ENCODE data around the gene MIDN.
"Not testable (repeated sequence)": the region's sequence is repeated elsewhere in the genome, so short reads cannot be mapped to it uniquely, and the experiment has no call there.

MIDN gene

GRCh38 chr19:1302533-1303239, 54.3 kb downstream of the MIDN start:
- TF ChIP-seq, protein P1, sequence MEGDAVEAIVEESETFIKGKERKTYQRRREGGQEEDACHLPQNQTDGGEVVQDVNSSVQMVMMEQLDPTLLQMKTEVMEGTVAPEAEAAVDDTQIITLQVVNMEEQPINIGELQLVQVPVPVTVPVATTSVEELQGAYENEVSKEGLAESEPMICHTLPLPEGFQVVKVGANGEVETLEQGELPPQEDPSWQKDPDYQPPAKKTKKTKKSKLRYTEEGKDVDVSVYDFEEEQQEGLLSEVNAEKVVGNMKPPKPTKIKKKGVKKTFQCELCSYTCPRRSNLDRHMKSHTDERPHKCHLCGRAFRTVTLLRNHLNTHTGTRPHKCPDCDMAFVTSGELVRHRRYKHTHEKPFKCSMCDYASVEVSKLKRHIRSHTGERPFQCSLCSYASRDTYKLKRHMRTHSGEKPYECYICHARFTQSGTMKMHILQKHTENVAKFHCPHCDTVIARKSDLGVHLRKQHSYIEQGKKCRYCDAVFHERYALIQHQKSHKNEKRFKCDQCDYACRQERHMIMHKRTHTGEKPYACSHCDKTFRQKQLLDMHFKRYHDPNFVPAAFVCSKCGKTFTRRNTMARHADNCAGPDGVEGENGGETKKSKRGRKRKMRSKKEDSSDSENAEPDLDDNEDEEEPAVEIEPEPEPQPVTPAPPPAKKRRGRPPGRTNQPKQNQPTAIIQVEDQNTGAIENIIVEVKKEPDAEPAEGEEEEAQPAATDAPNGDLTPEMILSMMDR (IDR thresholded peaks at IDR 0.05; ENCODE audit: low read depth, low read length), result no peak
- no peak overlapping the region for H3K4me3 ChIP-seq (ENCODE audit: low read depth, low read length)

DNA sequence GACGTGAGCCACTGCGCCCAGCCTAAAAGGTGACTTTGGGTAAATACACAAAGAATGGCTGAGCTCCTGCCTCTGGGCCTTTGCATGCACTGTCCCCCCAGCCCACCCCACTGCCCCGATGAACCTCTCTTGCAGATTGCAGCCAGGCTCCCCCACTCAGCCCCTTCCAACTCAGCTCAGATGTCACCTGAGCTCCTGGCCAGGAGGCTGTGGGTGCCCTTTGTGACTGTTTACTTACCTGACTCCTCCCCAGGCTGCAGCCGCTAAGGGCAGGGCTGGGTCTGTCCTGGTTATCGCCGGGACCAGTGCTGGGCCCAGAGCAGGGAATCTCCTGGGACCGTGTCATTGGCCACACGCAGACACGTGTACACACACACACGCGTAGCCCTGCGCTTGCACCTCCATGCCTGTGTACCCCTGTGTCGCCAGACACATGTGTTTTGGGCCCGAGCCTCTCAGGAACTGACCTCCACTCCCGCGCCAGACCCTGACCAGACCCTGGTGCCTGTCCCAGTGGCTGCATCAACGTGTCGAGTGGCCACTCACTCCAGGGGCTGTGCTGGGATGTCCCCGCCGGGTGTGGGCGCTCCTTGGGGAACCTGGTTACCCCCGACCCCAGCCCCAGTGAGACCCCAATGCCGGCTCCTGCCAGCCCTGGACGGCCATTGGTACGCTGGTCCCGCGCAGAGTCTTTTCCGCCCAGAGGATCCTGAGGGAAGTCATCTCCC, 56.0 kb downstream of the MIDN start:
- H3K4me3 ChIP-seq (ENCODE audit: low read depth, low read length), result no peak overlapping the region
- TF ChIP-seq, protein P1 (IDR thresholded peaks at IDR 0.05; ENCODE audit: low read depth, low read length), result no peak

GRCh38 chr19:1305354-1305753, 57.0 kb downstream of the MIDN start:
- not testable (repeated sequence) for H3K4me3 ChIP-seq (ENCODE audit: low read depth, low read length)

GRCh38 chr19:1307320-1307719, 58.9 kb downstream of the MIDN start:
- no peak overlapping the region for H3K4me3 ChIP-seq (ENCODE audit: low read depth, low read length)
- TF ChIP-seq, protein P1 (IDR thresholded peaks at IDR 0.05; ENCODE audit: low read depth, low read length), result no peak

DNA sequence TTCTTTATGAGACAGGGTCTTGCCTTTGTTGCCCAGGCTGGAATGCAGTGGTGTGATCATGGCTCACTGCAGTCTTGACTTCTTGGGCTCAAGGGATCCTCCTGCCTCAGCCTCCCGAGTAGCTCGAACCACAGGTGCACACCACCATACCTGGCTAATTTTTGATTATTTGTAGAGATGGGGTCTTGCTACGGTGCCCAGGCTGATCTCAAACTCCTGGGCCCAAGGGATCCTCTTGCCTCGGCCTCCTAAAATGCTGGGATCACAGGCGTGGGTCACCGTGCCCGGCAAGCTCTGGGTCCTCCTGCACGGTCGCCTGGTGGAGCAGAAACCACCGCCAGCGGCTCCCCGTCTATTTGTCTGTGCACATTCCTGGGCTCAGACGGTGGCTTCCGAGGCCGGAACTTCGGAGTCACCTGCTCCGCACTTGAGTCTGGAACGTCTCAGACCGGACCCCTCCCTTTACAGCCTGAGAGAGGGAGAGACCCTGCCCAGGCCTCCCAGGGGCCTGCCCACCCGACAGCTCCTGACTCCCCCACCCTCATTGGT, 59.4 kb downstream of the MIDN start:
- TF ChIP-seq, protein P1 (IDR thresholded peaks at IDR 0.05; ENCODE audit: low read depth, low read length), result no peak
- no peak overlapping the region for H3K4me3 ChIP-seq (ENCODE audit: low read depth, low read length)

DNA sequence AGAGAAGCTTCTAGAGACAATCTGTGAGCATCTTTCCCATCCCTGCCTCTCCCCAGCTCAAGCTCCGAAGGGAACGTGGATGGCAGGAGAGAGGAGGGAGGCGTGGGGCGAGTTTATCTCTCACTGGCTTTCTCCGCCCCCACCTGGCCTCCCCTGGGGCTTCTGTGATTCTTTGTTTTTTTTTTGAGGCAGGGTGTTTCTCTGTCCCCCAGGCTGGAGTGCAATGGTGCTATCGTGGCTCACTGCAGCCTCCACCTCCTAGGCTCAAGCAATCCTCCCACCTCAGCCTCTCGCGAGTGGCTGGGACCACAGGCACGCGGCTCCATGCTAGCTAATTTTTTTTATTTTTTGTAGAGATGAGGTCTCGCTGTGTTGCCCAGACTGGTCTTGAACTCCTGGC, 60.3 kb downstream of the MIDN start:
- TF ChIP-seq, protein P1 (IDR thresholded peaks at IDR 0.05; ENCODE audit: low read depth, low read length), result no peak
- no peak overlapping the region for H3K4me3 ChIP-seq (ENCODE audit: low read depth, low read length)
